IPS-15b (cell line): ENCODE results near the gene RAB19.

Source experiments
- H3K27me3 ChIP-seq: one replicate; pipeline ENCODE4 v1.6.1; 2013; ENCODE audit warnings: low read length; ENCODE audit not compliant: control insufficient read depth, insufficient read depth
- H3K36me3 ChIP-seq: one replicate; pipeline ENCODE4 v1.6.1; 2013; ENCODE audit warnings: low read length; ENCODE audit not compliant: control insufficient read depth, insufficient read depth
- H3K4me1 ChIP-seq: one replicate; pipeline ENCODE4 v1.6.1; 2013; ENCODE audit warnings: mild to moderate bottlenecking, low read length; ENCODE audit not compliant: control insufficient read depth, insufficient read depth
- H3K4me3 ChIP-seq: one replicate; pipeline ENCODE4 v1.5.1; 2013; ENCODE audit warnings: low read depth, low read length
- H3K9ac ChIP-seq: one replicate; pipeline ENCODE4 v1.6.1; 2013; ENCODE audit warnings: low read depth, mild to moderate bottlenecking, low read length
- H3K9me3 ChIP-seq: one replicate; pipeline ENCODE4 v1.6.1; 2013; ENCODE audit warnings: mild to moderate bottlenecking, low read length; ENCODE audit not compliant: control insufficient read depth, insufficient read depth

RAB19 gene, protein sequence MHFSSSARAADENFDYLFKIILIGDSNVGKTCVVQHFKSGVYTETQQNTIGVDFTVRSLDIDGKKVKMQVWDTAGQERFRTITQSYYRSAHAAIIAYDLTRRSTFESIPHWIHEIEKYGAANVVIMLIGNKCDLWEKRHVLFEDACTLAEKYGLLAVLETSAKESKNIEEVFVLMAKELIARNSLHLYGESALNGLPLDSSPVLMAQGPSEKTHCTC

GRCh38 chr7:140403878-140404564, at the start of gene RAB19:
Gene RAB19 (plus strand): TSS chr7:140404058. CDS start chr7:140407647, 3,589 bp downstream.
- Histone ChIP-seq H3K9ac (peak within 1 kb of the TSS; percentile 79), H3K27me3 (no peaks in the 10 kb centered on the region), H3K4me3 (peak within 1 kb of the TSS; percentile 84), H3K36me3 (peaks cover 5% of the 10 kb centered on the region), H3K4me1 (peaks cover 12% of the 10 kb centered on the region), H3K9me3 (no peaks in the 10 kb centered on the region)

- H3K9ac ChIP-seq: no peak overlapping the region
- H3K4me3 ChIP-seq: no peak overlapping the region
- H3K27me3 ChIP-seq: no peaks in the 10 kb centered on the region
- peaks cover 11% of the 10 kb centered on the region for H3K36me3 ChIP-seq
- no peaks in the 10 kb centered on the region for H3K4me1 ChIP-seq
- H3K9me3 ChIP-seq: no peaks in the 10 kb centered on the region
Observed at GRCh38 chr7:140358024-140358411, 45.8 kb upstream of the RAB19 start.

GRCh38 chr7:140358412-140359051, 45.3 kb upstream of the RAB19 start:
- no peaks in the 10 kb centered on the region for H3K9me3 ChIP-seq
- no peaks in the 10 kb centered on the region for H3K4me1 ChIP-seq
- H3K9ac ChIP-seq: no peak overlapping the region
- peaks cover 11% of the 10 kb centered on the region for H3K36me3 ChIP-seq
- H3K4me3 ChIP-seq: no peak overlapping the region
- H3K27me3 ChIP-seq: no peaks in the 10 kb centered on the region

GRCh38 chr7:140360697-140361229, 43.1 kb upstream of the RAB19 start:
- Histone ChIP-seq H3K4me1 (no peaks in the 10 kb centered on the region), H3K9ac (no peak overlapping the region), H3K27me3 (no peaks in the 10 kb centered on the region), H3K36me3 (peaks cover 16% of the 10 kb centered on the region), H3K4me3 (no peak overlapping the region), H3K9me3 (no peaks in the 10 kb centered on the region)

GRCh38 chr7:140364819-140365218, 39.0 kb upstream of the RAB19 start:
- H3K36me3 ChIP-seq: peaks cover 8% of the 10 kb centered on the region
- H3K4me1 ChIP-seq: no peaks in the 10 kb centered on the region

GRCh38 chr7:140367528-140367927, 36.3 kb upstream of the RAB19 start:
- Histone ChIP-seq H3K27me3 (no peaks in the 10 kb centered on the region), H3K9ac (no peak overlapping the region), H3K36me3 (peaks cover 8% of the 10 kb centered on the region), H3K9me3 (no peaks in the 10 kb centered on the region), H3K4me3 (no peak overlapping the region), H3K4me1 (no peaks in the 10 kb centered on the region)

More at GRCh38 chr7:140364819-140365218, 39.0 kb upstream of the RAB19 start:
- H3K4me3 ChIP-seq: no peak overlapping the region
- no peaks in the 10 kb centered on the region for H3K27me3 ChIP-seq
- H3K9ac ChIP-seq: no peak overlapping the region
- H3K9me3 ChIP-seq: no peaks in the 10 kb centered on the region

DNA sequence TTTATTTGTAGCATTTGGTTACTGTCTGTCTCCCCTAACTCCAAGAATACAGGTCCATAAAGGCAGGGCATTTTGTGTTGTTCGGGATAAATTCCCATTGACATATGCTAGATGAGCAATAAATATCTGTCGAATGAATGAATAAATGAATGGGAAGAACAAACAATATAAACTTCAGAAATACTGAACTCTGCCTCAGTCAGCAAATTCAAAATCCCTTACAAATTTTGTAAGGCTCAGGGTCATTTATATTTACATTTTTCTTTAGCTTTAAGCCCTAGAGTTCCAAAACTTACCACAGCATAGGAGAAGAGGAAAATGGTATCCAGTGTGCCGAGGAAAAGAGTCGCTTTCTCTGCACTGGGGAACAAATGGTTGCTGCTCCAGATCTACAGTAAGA, 34.6 kb upstream of the RAB19 start:
- H3K4me1 ChIP-seq: no peaks in the 10 kb centered on the region
- H3K4me3 ChIP-seq: no peak overlapping the region
- H3K9me3 ChIP-seq: no peaks in the 10 kb centered on the region
- H3K9ac ChIP-seq: no peak overlapping the region
- H3K27me3 ChIP-seq: no peaks in the 10 kb centered on the region
- H3K36me3 ChIP-seq: peaks cover 3% of the 10 kb centered on the region

- Histone ChIP-seq H3K4me1 (no peaks in the 10 kb centered on the region), H3K9ac (no peak overlapping the region), H3K9me3 (no peaks in the 10 kb centered on the region), H3K4me3 (no peak overlapping the region), H3K36me3 (peaks cover 10% of the 10 kb centered on the region), H3K27me3 (no peaks in the 10 kb centered on the region)
Observed at GRCh38 chr7:140375323-140375722, 28.5 kb upstream of the RAB19 start.

- Histone ChIP-seq H3K9me3 (no peaks in the 10 kb centered on the region), H3K36me3 (peaks cover 10% of the 10 kb centered on the region)
Observed at GRCh38 chr7:140375892-140376730, 27.7 kb upstream of the RAB19 start.

DNA sequence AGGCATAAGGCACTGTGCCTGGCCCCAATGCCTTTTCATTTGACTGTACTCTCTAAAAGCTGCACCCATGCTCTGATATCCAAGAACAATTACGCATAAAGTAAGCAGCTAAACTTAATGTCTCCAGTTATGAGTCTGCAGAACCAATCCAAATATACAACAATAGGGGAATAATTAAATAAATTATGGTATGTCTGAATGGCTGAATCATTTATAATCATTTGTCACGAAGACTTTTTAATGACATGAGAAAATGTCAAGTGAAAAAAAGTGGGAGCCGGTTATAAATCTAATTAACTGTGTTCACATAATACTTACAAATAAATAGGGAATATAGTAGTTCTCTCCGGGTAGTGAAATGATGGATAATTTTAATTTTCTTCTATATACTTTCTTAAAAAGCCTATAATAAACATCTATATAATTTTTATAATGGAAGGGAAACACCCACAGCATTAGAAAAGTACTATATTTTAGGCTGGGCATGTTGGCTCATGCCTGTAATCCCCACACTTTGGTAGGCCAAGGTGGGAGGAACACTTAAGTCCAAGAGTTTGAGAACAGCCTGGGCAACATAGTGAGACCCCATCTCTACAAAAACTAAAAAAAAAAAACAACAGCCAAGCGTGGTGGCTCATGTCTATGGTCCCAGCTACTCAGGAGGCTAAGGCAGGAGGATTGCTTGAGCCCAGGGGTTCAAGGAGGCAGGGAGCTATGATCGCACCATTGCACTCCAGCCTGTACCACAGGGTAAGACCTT, 19.7 kb upstream of the RAB19 start:
- no peaks in the 10 kb centered on the region for H3K4me1 ChIP-seq
- H3K9ac ChIP-seq: no peak overlapping the region
- H3K27me3 ChIP-seq: no peaks in the 10 kb centered on the region
- H3K36me3 ChIP-seq: peaks cover 10% of the 10 kb centered on the region
- H3K4me3 ChIP-seq: no peak overlapping the region
- H3K9me3 ChIP-seq: no peaks in the 10 kb centered on the region

More at GRCh38 chr7:140375892-140376730, 27.7 kb upstream of the RAB19 start:
- Histone ChIP-seq H3K4me1 (no peaks in the 10 kb centered on the region), H3K4me3 (no peak overlapping the region), H3K9ac (no peak overlapping the region), H3K27me3 (no peaks in the 10 kb centered on the region)
